Trophoblast cell (in vitro differentiated cells and primary cell): ENCODE data around the gene ABCB4.
A peak's percentile ranks its signal among the peaks of the same experiment; 100 is the strongest.

Source experiments
- DNase-seq, 2 donors: peaks; one replicate each; pipeline ENCODE4 v3.0.0-alpha.2; 2016
- H2AFZ ChIP-seq: 2 replicates; pipeline ENCODE4 v1.6.1; 2013; ENCODE audit warnings: low read length, moderate library complexity, mild to moderate bottlenecking; ENCODE audit not compliant: insufficient read depth, poor library complexity
- H2AK5ac ChIP-seq: 2 replicates; pipeline ENCODE4 v1.6.1; 2013; ENCODE audit warnings: mild to moderate bottlenecking, low read length
- H2BK120ac ChIP-seq: 2 replicates; pipeline ENCODE4 v1.6.1; 2013; ENCODE audit warnings: low read length, mild to moderate bottlenecking, moderate library complexity; ENCODE audit not compliant: insufficient read depth, poor library complexity
- H2BK12ac ChIP-seq: 2 replicates; pipeline ENCODE4 v1.6.1; 2013; ENCODE audit warnings: mild to moderate bottlenecking, low read length, moderate library complexity
- H2BK5ac ChIP-seq: 2 replicates; pipeline ENCODE4 v1.6.1; 2013; ENCODE audit warnings: low read length, low read depth, moderate library complexity, mild to moderate bottlenecking; ENCODE audit not compliant: poor library complexity
- H3K14ac ChIP-seq: 2 replicates; pipeline ENCODE4 v1.6.1; 2013; ENCODE audit warnings: mild to moderate bottlenecking, low read length
- H3K18ac ChIP-seq: 2 replicates; pipeline ENCODE4 v1.6.1; 2013; ENCODE audit warnings: mild to moderate bottlenecking, low read length
- H3K23ac ChIP-seq: 2 replicates; pipeline ENCODE4 v1.6.1; 2013; ENCODE audit warnings: low read length
- H3K27ac ChIP-seq: 2 replicates; pipeline ENCODE4 v1.5.1; 2013; ENCODE audit warnings: low read depth, mild to moderate bottlenecking, inconsistent platforms, low read length, moderate library complexity
- H3K27me3 ChIP-seq: 2 replicates; pipeline ENCODE4 v1.6.1; 2013; ENCODE audit warnings: inconsistent platforms, mild to moderate bottlenecking, low read length, moderate library complexity; ENCODE audit not compliant: insufficient read depth
- H3K36me3 ChIP-seq, 2 experiments: 1 replicate in 1 of 2; 2 replicates in 1 of 2; pipeline ENCODE4 v1.6.1; 2013; ENCODE audit warnings: low read length in 2 of 2, mild to moderate bottlenecking in 2 of 2, moderate library complexity in 1 of 2; ENCODE audit not compliant: insufficient read depth in 2 of 2, control insufficient read depth in 1 of 2
- H3K4ac ChIP-seq: 2 replicates; pipeline ENCODE4 v1.6.1; 2013; ENCODE audit warnings: low read depth, mild to moderate bottlenecking, low read length, moderate library complexity
- H3K4me1 ChIP-seq, 2 experiments: 1 replicate in 1 of 2; 2 replicates in 1 of 2; pipeline ENCODE4 v1.6.1; 2013; ENCODE audit warnings: low read length in 2 of 2, mild to moderate bottlenecking in 2 of 2, moderate library complexity in 1 of 2; ENCODE audit not compliant: insufficient read depth in 2 of 2, control insufficient read depth in 1 of 2
- H3K4me2 ChIP-seq: 2 replicates; pipeline ENCODE4 v1.6.1; 2013; ENCODE audit warnings: inconsistent platforms, mild to moderate bottlenecking, low read length, moderate library complexity
- H3K4me3 ChIP-seq: 2 replicates; pipeline ENCODE4 v1.5.1; 2013; ENCODE audit warnings: mild to moderate bottlenecking, low read depth, low read length, inconsistent platforms
- H3K79me1 ChIP-seq: one replicate; pipeline ENCODE4 v1.6.1; 2013; ENCODE audit warnings: low read length
- H3K79me2 ChIP-seq: 2 replicates; pipeline ENCODE4 v1.6.1; 2013; ENCODE audit warnings: low read length, mild to moderate bottlenecking; ENCODE audit not compliant: control insufficient read depth, insufficient read depth, poor library complexity
- H3K9ac ChIP-seq: 2 replicates; pipeline ENCODE4 v1.6.1; 2013; ENCODE audit warnings: mild to moderate bottlenecking, low read length
- H3K9me3 ChIP-seq: 2 replicates; pipeline ENCODE4 v1.6.1; 2013; ENCODE audit warnings: low read depth, mild to moderate bottlenecking, control low read depth, inconsistent platforms, low read length; ENCODE audit not compliant: insufficient read depth
- H4K12ac ChIP-seq: 2 replicates; pipeline ENCODE4 v1.6.1; 2013; ENCODE audit warnings: low read depth, mild to moderate bottlenecking, low read length, moderate library complexity
- H4K8ac ChIP-seq: 2 replicates; pipeline ENCODE4 v1.6.1; 2013; ENCODE audit warnings: low read depth, mild to moderate bottlenecking, low read length, moderate library complexity
- H4K91ac ChIP-seq: one replicate; pipeline ENCODE4 v1.6.1; 2013; ENCODE audit warnings: low read depth, mild to moderate bottlenecking, low read length, moderate library complexity
- WGBS: extraction: QIAGEN DNeasy Blood & Tissue Kit; methylation state at CpG from one replicate; pipeline ENCODE4 v1.1.7; 2013; ENCODE audit warnings: missing lambda C conversion rate; ENCODE audit not compliant: insufficient read length, insufficient coverage; ENCODE audit errors: extremely low coverage; 5-methylcytosine and 5-hydroxymethylcytosine counted together

ABCB4 gene

DNA sequence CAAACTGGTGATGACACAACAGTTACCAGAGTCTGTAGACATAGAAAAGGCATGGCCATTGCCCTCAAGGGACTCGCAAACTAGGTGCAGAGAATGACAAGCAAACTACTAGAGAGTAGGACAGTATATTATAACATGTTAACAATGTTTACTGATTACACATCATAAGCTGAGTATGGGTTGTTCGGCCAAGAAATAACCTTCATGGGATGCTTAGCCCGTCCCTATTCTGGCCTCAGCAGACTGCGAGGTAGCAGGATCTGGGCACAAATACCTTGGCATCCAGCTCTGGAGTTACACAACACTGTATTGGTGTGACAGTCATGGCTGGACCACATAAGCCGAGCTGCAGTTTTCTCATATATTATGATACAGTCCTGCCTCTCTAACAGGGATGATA lies 51.4 kb downstream of the ABCB4 start:
- H3K14ac ChIP-seq, result no peak overlapping the region
- H4K12ac ChIP-seq, result no peak overlapping the region
- no peak overlapping the region for H4K91ac ChIP-seq
- no peaks in the 10 kb centered on the region for H3K79me2 ChIP-seq
- no CpG with 5 or more reads among the region's 5 CpGs for WGBS
- H3K4me3 ChIP-seq, result no peak overlapping the region
- no peak overlapping the region for H2AFZ ChIP-seq
- no peak for DNase-seq
- H3K4me1 ChIP-seq, result no peaks in the 10 kb centered on the region
- no peaks in the 10 kb centered on the region for H3K36me3 ChIP-seq
- H2BK12ac ChIP-seq, result no peak overlapping the region
- no peak overlapping the region for H3K9ac ChIP-seq
- no peaks in the 10 kb centered on the region for H3K9me3 ChIP-seq
- no peak overlapping the region for H2AK5ac ChIP-seq
- H2BK120ac ChIP-seq, result no peak overlapping the region
- H3K27ac ChIP-seq, result no peak overlapping the region
- no peak overlapping the region for H3K4me2 ChIP-seq
- no peak overlapping the region for H3K4ac ChIP-seq
- H3K23ac ChIP-seq, result no peak overlapping the region
- H3K18ac ChIP-seq, result no peak overlapping the region
- H2BK5ac ChIP-seq, result no peak overlapping the region
- H4K8ac ChIP-seq, result no peak overlapping the region
- H3K79me1 ChIP-seq, result no peaks in the 10 kb centered on the region
- no peaks in the 10 kb centered on the region for H3K27me3 ChIP-seq

DNA sequence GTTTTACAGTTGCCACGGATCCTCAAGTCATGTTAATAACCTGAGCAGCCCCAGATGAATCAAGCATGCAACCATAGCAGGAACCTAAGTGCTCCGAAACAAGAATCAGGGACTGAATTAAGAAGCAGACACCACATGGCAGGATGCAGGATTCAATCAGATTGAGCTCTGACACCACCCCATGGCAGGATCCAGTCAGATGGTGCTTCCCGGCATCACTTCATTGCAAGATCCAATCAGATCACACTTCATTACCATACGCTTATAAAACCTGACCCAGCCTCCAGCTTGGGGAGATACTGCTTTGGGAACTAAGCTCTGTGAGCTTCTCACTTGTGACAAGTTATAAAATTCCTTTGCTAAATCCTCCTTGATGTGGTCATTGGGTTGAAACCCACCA lies 55.3 kb downstream of the ABCB4 start:
- H3K9me3 ChIP-seq, result no peaks in the 10 kb centered on the region
- H3K36me3 ChIP-seq, result no peaks in the 10 kb centered on the region
- WGBS, result no CpG with 5 or more reads among the region's 4 CpGs
- H3K27ac ChIP-seq, result no peak overlapping the region
- H3K4me2 ChIP-seq, result no peak overlapping the region
- H2BK5ac ChIP-seq, result no peak overlapping the region
- no peak overlapping the region for H3K14ac ChIP-seq
- H3K27me3 ChIP-seq, result no peaks in the 10 kb centered on the region
- DNase-seq, result no peak
- H4K8ac ChIP-seq, result no peak overlapping the region
- no peaks in the 10 kb centered on the region for H3K4me1 ChIP-seq
- H4K91ac ChIP-seq, result no peak overlapping the region
- H3K4me3 ChIP-seq, result no peak overlapping the region
- no peak overlapping the region for H3K18ac ChIP-seq
- no peak overlapping the region for H2BK120ac ChIP-seq
- H3K9ac ChIP-seq, result no peak overlapping the region
- H2AFZ ChIP-seq, result no peak overlapping the region
- H3K79me1 ChIP-seq, result no peaks in the 10 kb centered on the region
- H2BK12ac ChIP-seq, result no peak overlapping the region
- H2AK5ac ChIP-seq, result no peak overlapping the region
- no peak overlapping the region for H3K23ac ChIP-seq
- no peak overlapping the region for H3K4ac ChIP-seq
- H3K79me2 ChIP-seq, result no peaks in the 10 kb centered on the region
- no peak overlapping the region for H4K12ac ChIP-seq

- Histone ChIP-seq H2AFZ (no peak overlapping the region), H4K12ac (no peak overlapping the region), H3K27me3 (no peaks in the 10 kb centered on the region), H3K4me1 (peaks cover 3 to 5% of the 10 kb centered on the region in 2 experiments), H3K4me3 (no peak overlapping the region), H3K9ac (no peak overlapping the region), H3K36me3 (no peaks in the 10 kb centered on the region), H4K91ac (no peak overlapping the region), H2AK5ac (no peak overlapping the region), H4K8ac (no peak overlapping the region), H3K9me3 (no peaks in the 10 kb centered on the region), H3K23ac (no peak overlapping the region), H3K79me2 (no peaks in the 10 kb centered on the region), H2BK120ac (no peak overlapping the region), H3K4me2 (no peak overlapping the region), H3K18ac (no peak overlapping the region), H3K14ac (no peak overlapping the region), H2BK5ac (no peak overlapping the region), H3K79me1 (peaks cover 2% of the 10 kb centered on the region), H2BK12ac (no peak overlapping the region), H3K27ac (no peak overlapping the region), H3K4ac (no peak overlapping the region)
- no CpG with 5 or more reads among the region's 5 CpGs for WGBS
- peak; percentile 52 to 93 for DNase-seq
Measured at GRCh38 chr7:87416682-87417587, 58.5 kb downstream of the ABCB4 start.

GRCh38 chr7:87414794-87415188 lies 60.7 kb downstream of the ABCB4 start:
- H3K9ac ChIP-seq, result no peak overlapping the region
- WGBS, result no CpG with 5 or more reads among the region's 2 CpGs
- H4K91ac ChIP-seq, result peak overlapping the region; percentile 37
- no peak overlapping the region for H3K18ac ChIP-seq
- no peaks in the 10 kb centered on the region for H3K27me3 ChIP-seq
- no peak overlapping the region for H4K8ac ChIP-seq
- H3K4ac ChIP-seq, result no peak overlapping the region
- H3K23ac ChIP-seq, result no peak overlapping the region
- H3K4me2 ChIP-seq, result no peak overlapping the region
- peaks cover 3 to 5% of the 10 kb centered on the region in 2 experiments for H3K4me1 ChIP-seq
- no peaks in the 10 kb centered on the region for H3K36me3 ChIP-seq
- H3K14ac ChIP-seq, result peak overlapping the region; percentile 44
- H2BK12ac ChIP-seq, result peak overlapping the region; percentile 94
- H3K4me3 ChIP-seq, result no peak overlapping the region
- no peak overlapping the region for H2BK120ac ChIP-seq
- no peak overlapping the region for H2BK5ac ChIP-seq
- DNase-seq, result no peak
- peaks cover 2% of the 10 kb centered on the region for H3K79me1 ChIP-seq
- no peaks in the 10 kb centered on the region for H3K79me2 ChIP-seq
- no peaks in the 10 kb centered on the region for H3K9me3 ChIP-seq
- no peak overlapping the region for H4K12ac ChIP-seq
- H2AK5ac ChIP-seq, result no peak overlapping the region
- no peak overlapping the region for H3K27ac ChIP-seq
- no peak overlapping the region for H2AFZ ChIP-seq
